LoVo (cell line): ENCODE measurements around the gene PAN3.

ENCODE experiments used
- DNase-seq: peaks from one replicate; pipeline ENCODE4 v3.0.0-alpha.2; 2016; ENCODE audit warnings: low spot score

Gene PAN3

GRCh38 chr13:28338006-28338574 is 199.7 kb downstream of the PAN3 start:
- no peak for DNase-seq

GRCh38 chr13:28338742-28339141 is 200.4 kb downstream of the PAN3 start:
- DNase-seq: no peak

- DNase-seq: no peak
Measured at GRCh38 chr13:28339419-28339818, 201.1 kb downstream of the PAN3 start.

GRCh38 chr13:28340272-28340793 is 202.0 kb downstream of the PAN3 start:
- no peak for DNase-seq

- no peak for DNase-seq
Measured at GRCh38 chr13:28342251-28342650, 203.9 kb downstream of the PAN3 start.

- no peak for DNase-seq
Measured at GRCh38 chr13:28344163-28344562, 205.8 kb downstream of the PAN3 start.
